Measurements from ENCODE around the gene SERPINB6. TPM values are rescaled to one million over a fixed set of nuclear protein-coding genes. Genes with fewer than 3 reads are reported as not detected.

SERPINB6 gene
- total and polyA plus RNA-seq, 9 of the 15 experiments (the other 6 are each of a cell fraction or from before 2014, with no cell fraction given), result 86.6 to 211 (median 143) TPM

DNA sequence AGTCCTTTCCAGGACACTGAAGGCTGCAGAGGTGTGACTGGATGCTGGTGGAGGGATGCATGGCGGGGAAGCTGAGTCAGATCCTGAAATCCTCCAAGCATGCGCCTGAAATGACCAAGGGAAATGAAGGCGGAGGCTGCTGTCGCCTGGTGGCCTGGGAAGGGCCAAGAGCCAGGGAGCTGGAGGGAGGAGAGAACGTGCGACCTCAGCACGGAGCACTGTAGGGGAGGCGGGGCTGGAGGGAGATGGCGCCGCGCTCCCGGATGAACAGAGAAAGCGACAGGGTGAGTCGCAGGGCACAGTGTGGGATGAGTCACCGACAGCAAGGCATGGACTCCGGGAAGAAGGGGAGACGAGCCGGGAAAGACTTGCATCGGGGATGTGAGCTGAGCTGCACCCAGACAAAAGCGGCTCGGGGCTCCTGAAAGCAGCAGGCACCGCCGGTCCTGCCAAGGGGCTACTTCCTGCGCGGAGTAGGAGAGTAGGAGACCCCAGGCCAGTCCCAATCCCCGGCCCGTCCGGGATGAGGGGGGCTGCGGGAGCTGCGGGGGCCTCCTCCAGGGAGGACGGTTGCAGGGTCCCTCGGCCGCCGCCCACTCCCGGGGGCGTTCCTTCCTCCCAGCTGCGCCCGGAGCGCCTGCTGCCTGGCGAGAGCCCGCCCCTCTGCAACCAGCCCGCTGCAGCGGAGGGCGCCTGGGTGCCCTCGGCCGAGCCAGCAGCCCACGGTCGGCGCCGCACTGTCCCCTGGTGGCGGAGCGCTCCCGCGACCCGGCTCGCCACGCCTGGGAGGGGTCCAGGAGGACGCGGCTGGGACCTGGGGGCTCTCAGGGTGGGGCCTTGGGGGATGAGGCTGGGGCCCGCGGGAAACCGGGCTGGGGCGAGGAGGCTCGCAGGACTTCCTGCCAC lies 17.3 kb upstream of the SERPINB6 start (continued):
- TF ChIP-seq RCOR1 (IDR thresholded peaks at IDR 0.05; ENCODE audit: borderline replicate concordance in 1 of 2, low read depth in 2 of 2, low read length in 2 of 2) (peak; percentile 44 to 76; a peak in 3 of 4 replicates), NCOA1 (IDR thresholded peaks at IDR 0.05; ENCODE audit: low read depth) (no peak), CEBPB (tag; IDR thresholded peaks at IDR 0.05) (no peak), PPARD (CRISPR knock-in tag; IDR thresholded peaks at IDR 0.05) (no peak), POLR2B (IDR thresholded peaks at IDR 0.05; ENCODE audit: low read depth, partially characterized antibody) (peak; percentile 73), RAD51 (IDR thresholded peaks at IDR 0.05; ENCODE audit: borderline replicate concordance, low read depth) (no peak), BMI1 (IDR thresholded peaks at IDR 0.05; ENCODE audit: low read length) (no peak), GABPA (tag; conservative IDR thresholded peaks at IDR 0.05; ENCODE audit: low read depth) (peak; percentile 54), PHB2 (IDR thresholded peaks at IDR 0.05; ENCODE audit: low read depth) (peak; percentile 28; the same call in 1 of the 2 replicates), SMAD1 (IDR thresholded peaks at IDR 0.05; ENCODE audit: low read depth, low read length, partially characterized antibody) (no peak), NR2C1 (IDR thresholded peaks at IDR 0.05) (no peak), NR2C1 (tag; IDR thresholded peaks at IDR 0.05) (no peak; the same call in none of the 2 replicates), ASH1L (IDR thresholded peaks at IDR 0.05; ENCODE audit: borderline replicate concordance, low read depth, partially characterized antibody) (no peak), MCM3 (IDR thresholded peaks at IDR 0.05) (no peak), ZNF232 (CRISPR knock-in tag; IDR thresholded peaks at IDR 0.05) (peak; percentile 49), ZNF146 (CRISPR knock-in tag; IDR thresholded peaks at IDR 0.05; ENCODE audit: unreplicated experiment) (no peak), JUN (IDR thresholded peaks at IDR 0.05; ENCODE audit: borderline replicate concordance, low read depth, low read length) (peak; percentile 87), JUN (CRISPR knock-in tag; IDR thresholded peaks at IDR 0.05; ENCODE audit: borderline replicate concordance) (peak; percentile 41; the same call in 1 of the 2 replicates), ZNF274 (IDR thresholded peaks at IDR 0.05; ENCODE audit: borderline replicate concordance, low read depth, low read length) (no peak), HIVEP1 (CRISPR knock-in tag; IDR thresholded peaks at IDR 0.05) (no peak; the same call in 1 of the 2 replicates), CBX5 (IDR thresholded peaks at IDR 0.05; ENCODE audit: borderline replicate concordance, low read depth) (peak; percentile 75; the same call in 1 of the 2 replicates), ZNF3 (CRISPR knock-in tag; IDR thresholded peaks at IDR 0.05) (no peak), POLR2A (conservative IDR thresholded peaks at IDR 0.05) (peak; percentile 80)
- TF ChIP-seq, protein P1, sequence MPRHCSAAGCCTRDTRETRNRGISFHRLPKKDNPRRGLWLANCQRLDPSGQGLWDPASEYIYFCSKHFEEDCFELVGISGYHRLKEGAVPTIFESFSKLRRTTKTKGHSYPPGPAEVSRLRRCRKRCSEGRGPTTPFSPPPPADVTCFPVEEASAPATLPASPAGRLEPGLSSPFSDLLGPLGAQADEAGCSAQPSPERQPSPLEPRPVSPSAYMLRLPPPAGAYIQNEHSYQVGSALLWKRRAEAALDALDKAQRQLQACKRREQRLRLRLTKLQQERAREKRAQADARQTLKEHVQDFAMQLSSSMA (CRISPR knock-in tag; IDR thresholded peaks at IDR 0.05), result peak; percentile 65
- TF ChIP-seq, protein P2, sequence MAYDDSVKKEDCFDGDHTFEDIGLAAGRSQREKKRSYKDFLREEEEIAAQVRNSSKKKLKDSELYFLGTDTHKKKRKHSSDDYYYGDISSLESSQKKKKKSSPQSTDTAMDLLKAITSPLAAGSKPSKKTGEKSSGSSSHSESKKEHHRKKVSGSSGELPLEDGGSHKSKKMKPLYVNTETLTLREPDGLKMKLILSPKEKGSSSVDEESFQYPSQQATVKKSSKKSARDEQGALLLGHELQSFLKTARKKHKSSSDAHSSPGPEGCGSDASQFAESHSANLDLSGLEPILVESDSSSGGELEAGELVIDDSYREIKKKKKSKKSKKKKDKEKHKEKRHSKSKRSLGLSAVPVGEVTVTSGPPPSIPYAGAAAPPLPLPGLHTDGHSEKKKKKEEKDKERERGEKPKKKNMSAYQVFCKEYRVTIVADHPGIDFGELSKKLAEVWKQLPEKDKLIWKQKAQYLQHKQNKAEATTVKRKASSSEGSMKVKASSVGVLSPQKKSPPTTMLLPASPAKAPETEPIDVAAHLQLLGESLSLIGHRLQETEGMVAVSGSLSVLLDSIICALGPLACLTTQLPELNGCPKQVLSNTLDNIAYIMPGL (CRISPR knock-in tag; IDR thresholded peaks at IDR 0.05), result peak; percentile 90
- TF ChIP-seq, protein P3, sequence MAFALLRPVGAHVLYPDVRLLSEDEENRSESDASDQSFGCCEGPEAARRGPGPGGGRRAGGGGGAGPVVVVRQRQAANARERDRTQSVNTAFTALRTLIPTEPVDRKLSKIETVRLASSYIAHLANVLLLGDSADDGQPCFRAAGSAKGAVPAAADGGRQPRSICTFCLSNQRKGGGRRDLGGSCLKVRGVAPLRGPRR (CRISPR knock-in tag; IDR thresholded peaks at IDR 0.05), result no peak
- TF ChIP-seq, protein P4, sequence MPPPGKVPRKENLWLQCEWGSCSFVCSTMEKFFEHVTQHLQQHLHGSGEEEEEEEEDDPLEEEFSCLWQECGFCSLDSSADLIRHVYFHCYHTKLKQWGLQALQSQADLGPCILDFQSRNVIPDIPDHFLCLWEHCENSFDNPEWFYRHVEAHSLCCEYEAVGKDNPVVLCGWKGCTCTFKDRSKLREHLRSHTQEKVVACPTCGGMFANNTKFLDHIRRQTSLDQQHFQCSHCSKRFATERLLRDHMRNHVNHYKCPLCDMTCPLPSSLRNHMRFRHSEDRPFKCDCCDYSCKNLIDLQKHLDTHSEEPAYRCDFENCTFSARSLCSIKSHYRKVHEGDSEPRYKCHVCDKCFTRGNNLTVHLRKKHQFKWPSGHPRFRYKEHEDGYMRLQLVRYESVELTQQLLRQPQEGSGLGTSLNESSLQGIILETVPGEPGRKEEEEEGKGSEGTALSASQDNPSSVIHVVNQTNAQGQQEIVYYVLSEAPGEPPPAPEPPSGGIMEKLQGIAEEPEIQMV (tag; conservative IDR thresholded peaks at IDR 0.05; ENCODE audit: low read depth), result no peak

Data from K562 (cell line).